Natural killer cell treated with Interleukin-12 subunit alpha and Interleukin-12 subunit beta and Interleukin-15 and Interleukin-18, amount 100 ng/mL, for 72 hours (primary cell): Measurements from ENCODE around the gene SP100. TPM values are rescaled to one million over a fixed set of nuclear protein-coding genes. Genes with fewer than 3 reads are reported as not detected.
"Not testable (repeated sequence)": the region's sequence is repeated elsewhere in the genome, so short reads cannot be mapped to it uniquely, and the experiment has no call there.

Source experiments
- ATAC-seq, 2 donors: fragments of 150-1000 bp; cut with Tn5 transposase in 1 of 2; sonication (Bioruptor Pico), chemical (Tn5 transposase) in 1 of 2; 2 replicates each; pipeline ENCODE4 v1.10.0; 2021
- DNase-seq: peaks from one replicate; pipeline ENCODE4 v3.0.0; 2022; ENCODE audit warnings: low spot score
- H3K27ac Mint-ChIP-seq, 2 donors: 1 replicate in 1 of 2; 2 replicates in 1 of 2; pipeline ENCODE4 v1.8.0; 2022; ENCODE audit warnings: mixed read lengths in 2 of 2, mild to moderate bottlenecking in 1 of 2, moderate library complexity in 1 of 2
- H3K27me3 Mint-ChIP-seq, 2 donors: 1 replicate in 1 of 2; 2 replicates in 1 of 2; pipeline ENCODE4 v1.8.0; 2022; ENCODE audit warnings: mixed read lengths in 2 of 2
- H3K36me3 Mint-ChIP-seq: one replicate; pipeline ENCODE4 v1.8.0; 2022; ENCODE audit warnings: mixed read lengths
- H3K4me1 Mint-ChIP-seq, 2 donors: 1 replicate in 1 of 2; 2 replicates in 1 of 2; pipeline ENCODE4 v1.8.0; 2022; ENCODE audit warnings: low read depth in 2 of 2, mixed read lengths in 2 of 2, mild to moderate bottlenecking in 1 of 2
- H3K4me3 Mint-ChIP-seq: one replicate; pipeline ENCODE4 v1.8.0; 2022; ENCODE audit warnings: mixed read lengths
- H3K9me3 Mint-ChIP-seq: 2 replicates; pipeline ENCODE4 v1.8.0; 2022; ENCODE audit warnings: mixed read lengths
- total RNA-seq, 2 donors: library from RNA; stranded (reverse); gene quantifications; one replicate each; pipeline ENCODE4 v1.2.3, GENCODE V29; 2022

Gene SP100
- total RNA-seq, 2 donors from 2014 or later, result 179 to 190 TPM

- peak overlapping the region; percentile 17 to 79 for H3K27ac Mint-ChIP-seq
- no peak for DNase-seq
- peaks cover 55 to 69% of the 10 kb centered on the region in 2 donors for H3K4me1 Mint-ChIP-seq
Measured at GRCh38 chr2:230430957-230431910, 15.2 kb downstream of the SP100 start.

GRCh38 chr2:230434677-230435324 is 18.8 kb downstream of the SP100 start:
- ATAC-seq (peak; percentile 79 to 85), DNase-seq (no peak)
- H3K4me1 Mint-ChIP-seq, result peaks cover 53 to 60% of the 10 kb centered on the region in 2 donors
- peak overlapping the region; percentile 64 to 86 for H3K27ac Mint-ChIP-seq
- H3K36me3 Mint-ChIP-seq, result peaks cover 31% of the 10 kb centered on the region
- H3K27me3 Mint-ChIP-seq, result no peaks in the 10 kb centered on the region
- H3K9me3 Mint-ChIP-seq, result peaks cover 4% of the 10 kb centered on the region
- H3K4me3 Mint-ChIP-seq, result peak overlapping the region; percentile 9

More at GRCh38 chr2:230430957-230431910, 15.2 kb downstream of the SP100 start:
- Mint-ChIP-seq H3K27me3 (no peaks in the 10 kb centered on the region), H3K9me3 (peaks cover 4% of the 10 kb centered on the region), H3K4me3 (peak overlapping the region; percentile 33), H3K36me3 (peaks cover 32% of the 10 kb centered on the region)
- peak; percentile 38 to 55 for ATAC-seq

- peaks cover 50 to 57% of the 10 kb centered on the region in 2 donors for H3K4me1 Mint-ChIP-seq
- H3K27ac Mint-ChIP-seq, result peak overlapping the region; percentile 64 to 86
- H3K36me3 Mint-ChIP-seq, result peaks cover 27% of the 10 kb centered on the region
- H3K4me3 Mint-ChIP-seq, result no peak overlapping the region
- peaks cover 4% of the 10 kb centered on the region for H3K9me3 Mint-ChIP-seq
- no peak for DNase-seq
- no peak for ATAC-seq
- H3K27me3 Mint-ChIP-seq, result no peaks in the 10 kb centered on the region
Measured at GRCh38 chr2:230435431-230435830, 19.4 kb downstream of the SP100 start.

GRCh38 chr2:230439121-230439520 is 23.1 kb downstream of the SP100 start:
- Mint-ChIP-seq H3K4me3 (peak overlapping the region; percentile 81), H3K36me3 (peaks cover 32% of the 10 kb centered on the region), H3K27ac (peak overlapping the region; percentile 75 to 97), H3K4me1 (peaks cover 50 to 57% of the 10 kb centered on the region in 2 donors)
- ATAC-seq, H3K9me3 Mint-ChIP-seq, DNase-seq, H3K27me3 Mint-ChIP-seq: not testable (repeated sequence)

GRCh38 chr2:230439590-230439989 is 23.6 kb downstream of the SP100 start:
- H3K4me1 Mint-ChIP-seq, result peaks cover 48 to 52% of the 10 kb centered on the region in 2 donors
- H3K27me3 Mint-ChIP-seq, result no peaks in the 10 kb centered on the region
- peak overlapping the region; percentile 75 to 97 for H3K27ac Mint-ChIP-seq
- no peak for DNase-seq
- ATAC-seq, result peak in 1 of 2 donors; percentile 48
- peaks cover 4% of the 10 kb centered on the region for H3K9me3 Mint-ChIP-seq
- peaks cover 32% of the 10 kb centered on the region for H3K36me3 Mint-ChIP-seq
- H3K4me3 Mint-ChIP-seq, result peak overlapping the region; percentile 81

GRCh38 chr2:230441227-230441897 is 25.4 kb downstream of the SP100 start:
- Mint-ChIP-seq H3K4me1 (peaks cover 40 to 48% of the 10 kb centered on the region in 2 donors), H3K4me3 (peak overlapping the region; percentile 70), H3K36me3 (peaks cover 37% of the 10 kb centered on the region), H3K27ac (peak overlapping the region; percentile 75 to 82), H3K27me3 (no peaks in the 10 kb centered on the region), H3K9me3 (peaks cover 2% of the 10 kb centered on the region)
- DNase-seq, result peak; percentile 75
- ATAC-seq, result peak; percentile 90 to 91

GRCh38 chr2:230443541-230443940 is 27.5 kb downstream of the SP100 start:
- H3K36me3 Mint-ChIP-seq, result peaks cover 50% of the 10 kb centered on the region
- peak; percentile 74 to 82 for ATAC-seq

GRCh38 chr2:230444832-230445231 is 28.8 kb downstream of the SP100 start:
- peaks cover 48% of the 10 kb centered on the region for H3K36me3 Mint-ChIP-seq
- no peak for ATAC-seq
- H3K4me1 Mint-ChIP-seq, result peaks cover 53 to 61% of the 10 kb centered on the region in 2 donors
- H3K9me3 Mint-ChIP-seq, result no peaks in the 10 kb centered on the region
- no peaks in the 10 kb centered on the region for H3K27me3 Mint-ChIP-seq
- peak overlapping the region in 1 of 2 donors; percentile 82 for H3K27ac Mint-ChIP-seq
- no peak for DNase-seq
- H3K4me3 Mint-ChIP-seq, result no peak overlapping the region

More at GRCh38 chr2:230443541-230443940, 27.5 kb downstream of the SP100 start:
- peak overlapping the region; percentile 75 to 82 for H3K27ac Mint-ChIP-seq
- no peaks in the 10 kb centered on the region for H3K27me3 Mint-ChIP-seq
- no peak for DNase-seq
- H3K4me3 Mint-ChIP-seq, result peak overlapping the region; percentile 60
- H3K9me3 Mint-ChIP-seq, result no peaks in the 10 kb centered on the region
- peaks cover 54 to 64% of the 10 kb centered on the region in 2 donors for H3K4me1 Mint-ChIP-seq

GRCh38 chr2:230447036-230447435 is 31.0 kb downstream of the SP100 start:
- ATAC-seq, result no peak

GRCh38 chr2:230447455-230448451 is 31.8 kb downstream of the SP100 start:
- peak overlapping the region; percentile 60 to 74 for H3K27ac Mint-ChIP-seq
- peak; percentile 48 to 69 for ATAC-seq
- no peak for DNase-seq
- no peaks in the 10 kb centered on the region for H3K27me3 Mint-ChIP-seq
- no peaks in the 10 kb centered on the region for H3K9me3 Mint-ChIP-seq
- H3K4me3 Mint-ChIP-seq, result peak overlapping the region; percentile 68
- H3K4me1 Mint-ChIP-seq, result peaks cover 45 to 56% of the 10 kb centered on the region in 2 donors
- H3K36me3 Mint-ChIP-seq, result peaks cover 58% of the 10 kb centered on the region

More at GRCh38 chr2:230447036-230447435, 31.0 kb downstream of the SP100 start:
- H3K27me3 Mint-ChIP-seq, result no peaks in the 10 kb centered on the region
- no peaks in the 10 kb centered on the region for H3K9me3 Mint-ChIP-seq
- DNase-seq, result no peak
- peak overlapping the region; percentile 60 to 74 for H3K27ac Mint-ChIP-seq
- peaks cover 57% of the 10 kb centered on the region for H3K36me3 Mint-ChIP-seq
- no peak overlapping the region for H3K4me3 Mint-ChIP-seq
- H3K4me1 Mint-ChIP-seq, result peaks cover 47 to 59% of the 10 kb centered on the region in 2 donors

GRCh38 chr2:230449901-230450467 is 34.0 kb downstream of the SP100 start:
- ATAC-seq (no peak), DNase-seq (no peak)
- Mint-ChIP-seq H3K4me3 (no peak overlapping the region), H3K36me3 (peaks cover 69% of the 10 kb centered on the region), H3K27me3 (no peaks in the 10 kb centered on the region), H3K27ac (peak overlapping the region in 1 of 2 donors; percentile 60), H3K4me1 (peaks cover 43 to 64% of the 10 kb centered on the region in 2 donors), H3K9me3 (no peaks in the 10 kb centered on the region)

GRCh38 chr2:230453006-230453405 is 37.0 kb downstream of the SP100 start:
- Mint-ChIP-seq H3K4me1 (peaks cover 55 to 76% of the 10 kb centered on the region in 2 donors), H3K27me3 (no peaks in the 10 kb centered on the region), H3K36me3 (peaks cover 74% of the 10 kb centered on the region), H3K4me3 (no peak overlapping the region), H3K27ac (peak overlapping the region in 1 of 2 donors; percentile 38), H3K9me3 (peaks cover 6% of the 10 kb centered on the region)
- DNase-seq (no peak), ATAC-seq (no peak)
